ENCODE results near the gene CPEB1.
A peak's percentile ranks its signal among the peaks of the same experiment; 100 is the strongest.
"Not testable (repeated sequence)": the region's sequence is repeated elsewhere in the genome, so short reads cannot be mapped to it uniquely, and the experiment has no call there.

The CPEB1 gene

GRCh38 chr15:82649226-82649999 lies 2.2 kb upstream of the CPEB1 start:
- DNase-seq (ENCODE audit: low read depth in 2 of 2): no peak

- no peak for DNase-seq (ENCODE audit: low read depth in 2 of 2)
Observed at GRCh38 chr15:82648257-82649103, 1.3 kb upstream of the CPEB1 start.

- peak in 1 of 2 donors; percentile 28 for DNase-seq (ENCODE audit: low read depth in 2 of 2)
Observed at GRCh38 chr15:82647835-82648256, 683 bp upstream of the CPEB1 start.

- DNase-seq (ENCODE audit: low read depth in 2 of 2): peak in 1 of 2 donors; percentile 10
Observed at GRCh38 chr15:82646250-82647044, 716 bp downstream of the CPEB1 start.

GRCh38 chr15:82644967-82645852 lies 2.0 kb downstream of the CPEB1 start:
- DNase-seq (ENCODE audit: low read depth in 2 of 2): not testable (repeated sequence)

GRCh38 chr15:82643992-82644391 lies 3.2 kb downstream of the CPEB1 start:
- DNase-seq (ENCODE audit: low read depth in 2 of 2): no peak

GRCh38 chr15:82642656-82643055 lies 4.5 kb downstream of the CPEB1 start:
- DNase-seq (ENCODE audit: low read depth in 2 of 2): no peak

GRCh38 chr15:82641129-82641798 lies 5.9 kb downstream of the CPEB1 start:
- DNase-seq (ENCODE audit: low read depth in 2 of 2): no peak

- no peak for DNase-seq (ENCODE audit: low read depth in 2 of 2)
Observed at GRCh38 chr15:82640672-82641071, 6.5 kb downstream of the CPEB1 start.

GRCh38 chr15:82635798-82636197 lies 11.4 kb downstream of the CPEB1 start:
- DNase-seq (ENCODE audit: low read depth in 2 of 2): no peak

- no peak for DNase-seq (ENCODE audit: low read depth in 2 of 2)
Observed at GRCh38 chr15:82630033-82630432, 17.1 kb downstream of the CPEB1 start.

GRCh38 chr15:82625136-82625535 lies 22.0 kb downstream of the CPEB1 start:
- no peak for DNase-seq (ENCODE audit: low read depth in 2 of 2)

- no peak for DNase-seq (ENCODE audit: low read depth in 2 of 2)
Observed at GRCh38 chr15:82624438-82624837, 22.7 kb downstream of the CPEB1 start.

- DNase-seq (ENCODE audit: low read depth in 2 of 2): no peak
Observed at GRCh38 chr15:82624008-82624407, 23.2 kb downstream of the CPEB1 start.

GRCh38 chr15:82621970-82622369 lies 25.2 kb downstream of the CPEB1 start:
- DNase-seq (ENCODE audit: low read depth in 2 of 2): no peak

- DNase-seq (ENCODE audit: low read depth in 2 of 2): no peak
Observed at GRCh38 chr15:82613747-82614146, 33.4 kb downstream of the CPEB1 start.

GRCh38 chr15:82611348-82611747 lies 35.8 kb downstream of the CPEB1 start:
- DNase-seq (ENCODE audit: low read depth in 2 of 2): no peak

GRCh38 chr15:82602195-82602594 lies 45.0 kb downstream of the CPEB1 start:
- DNase-seq (ENCODE audit: low read depth in 2 of 2): no peak

- no peak for DNase-seq (ENCODE audit: low read depth in 2 of 2)
Observed at GRCh38 chr15:82599862-82600261, 47.3 kb downstream of the CPEB1 start.

- no peak for DNase-seq (ENCODE audit: low read depth in 2 of 2)
Observed at GRCh38 chr15:82597815-82598214, 49.3 kb downstream of the CPEB1 start.

GRCh38 chr15:82595766-82596165 lies 51.4 kb downstream of the CPEB1 start:
- DNase-seq (ENCODE audit: low read depth in 2 of 2): no peak

All from activated CD4-positive, alpha-beta T cell treated with anti-CD3 and anti-CD28 coated beads for 24 hours (primary cell).